Activated CD4-positive, CD25-positive, alpha-beta regulatory T cell treated with anti-CD3 and anti-CD28 coated beads, Interleukin-2, amount 50 U/mL, for 16 hours (primary cell): Measurements from ENCODE around the gene DYRK1B.
"Not testable (repeated sequence)": the region's sequence is repeated elsewhere in the genome, so short reads cannot be mapped to it uniquely, and the experiment has no call there.

Source experiments
- DNase-seq: peaks from one replicate; pipeline ENCODE4 v3.0.0-alpha.2; 2020; ENCODE audit warnings: low read depth, low spot score

Gene DYRK1B

DNA sequence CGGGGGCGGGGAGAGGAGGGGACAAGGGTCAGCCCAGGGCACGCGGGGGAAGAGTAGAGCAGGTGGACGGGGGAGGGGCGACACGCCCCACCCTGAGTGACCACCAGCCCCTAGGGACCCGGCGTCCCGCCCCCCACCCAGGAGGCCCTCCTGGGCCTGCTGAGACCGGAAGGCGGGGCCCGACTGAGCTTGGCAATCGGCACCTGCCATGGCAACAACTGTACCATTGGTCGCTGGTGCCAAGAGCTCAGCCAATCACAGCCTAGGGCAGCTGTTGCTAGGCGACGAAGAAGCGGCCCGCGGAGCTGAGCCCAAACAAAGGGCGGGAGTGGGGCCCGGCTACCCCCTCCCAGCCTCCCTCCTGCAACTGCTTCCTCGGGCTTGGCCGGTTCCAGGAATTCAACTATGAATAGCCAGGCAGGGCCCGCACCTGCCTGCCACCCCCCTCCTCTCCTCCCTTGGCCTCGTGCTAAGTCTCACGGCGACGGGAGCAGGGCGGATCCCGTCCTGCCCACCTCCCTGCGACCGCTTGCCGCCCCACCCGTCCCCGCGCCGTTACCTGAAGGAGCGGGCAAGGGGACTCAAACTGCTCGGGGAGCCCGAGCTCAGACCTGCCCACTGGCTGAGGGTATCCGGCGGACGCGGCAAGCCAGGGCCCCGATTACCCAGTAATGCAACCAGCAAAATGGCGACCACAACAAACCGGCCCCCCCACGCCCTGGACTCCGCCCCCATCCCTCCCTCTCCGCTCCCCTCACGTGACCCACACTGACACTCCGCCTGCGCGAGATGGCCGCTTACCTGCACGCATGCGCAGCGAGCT is at the start of gene DYRK1B:
DYRK1B (minus strand) TSS at position 699 of the 823 bp plus-strand sequence. CDS start 2,295 bp downstream, outside the sequence.
- DNase-seq, result peak; percentile 95

- DNase-seq, result not testable (repeated sequence)
Measured at GRCh38 chr19:39882645-39883044, 48.7 kb upstream of the DYRK1B start.

DNA sequence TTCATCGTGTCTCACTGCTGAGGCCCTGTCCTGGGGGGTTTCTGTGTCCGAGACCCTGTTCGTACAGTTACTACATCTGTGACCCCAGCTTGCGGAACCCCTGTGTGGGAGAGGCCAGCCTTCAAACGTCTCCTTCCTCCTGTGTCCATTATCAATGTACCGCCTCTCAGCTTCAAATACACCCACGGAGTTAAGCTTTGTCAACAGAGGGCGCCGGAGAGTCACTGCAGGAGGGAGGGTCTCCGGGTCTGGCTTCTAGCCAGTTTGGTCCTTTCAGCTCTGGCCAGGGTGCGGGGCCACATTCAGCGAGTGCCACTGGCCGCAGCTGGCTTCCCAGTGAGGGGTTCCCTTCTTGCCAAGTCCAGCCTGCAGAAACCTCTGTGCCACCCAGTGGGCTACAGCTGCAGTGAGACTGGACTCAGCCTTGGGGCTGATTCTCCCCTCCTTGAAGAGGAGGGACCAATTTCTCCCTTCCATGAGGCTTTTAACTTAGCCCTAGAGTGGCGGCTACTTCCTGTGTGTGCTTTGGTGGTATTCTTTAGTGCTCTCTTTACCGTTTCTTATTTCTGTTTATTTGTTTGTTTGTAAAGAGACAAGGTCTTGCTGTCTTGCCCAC is 47.6 kb upstream of the DYRK1B start:
- not testable (repeated sequence) for DNase-seq

GRCh38 chr19:39880241-39880640 is 46.3 kb upstream of the DYRK1B start:
- not testable (repeated sequence) for DNase-seq

- DNase-seq, result not testable (repeated sequence)
Measured at GRCh38 chr19:39879796-39880195, 45.8 kb upstream of the DYRK1B start.

DNA sequence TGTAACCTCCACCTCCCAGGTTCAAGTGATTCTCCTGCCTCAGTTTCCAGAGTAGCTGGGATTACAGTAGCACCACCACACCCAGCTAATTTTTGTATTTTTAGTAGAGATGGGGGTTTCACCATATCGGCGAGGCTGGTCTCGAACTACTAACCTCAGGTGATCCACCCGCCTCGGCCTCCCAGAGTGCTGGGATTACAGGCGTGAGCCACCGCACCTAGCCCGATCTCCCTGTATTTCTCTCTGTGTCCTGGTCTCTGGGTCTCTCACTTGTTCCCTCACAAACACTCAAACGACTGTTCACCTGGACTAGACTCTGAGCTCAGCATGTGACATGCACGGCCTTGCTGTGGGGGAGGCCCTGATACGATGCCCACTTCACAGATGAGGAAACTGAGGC is 44.9 kb upstream of the DYRK1B start:
- DNase-seq, result not testable (repeated sequence)

DNA sequence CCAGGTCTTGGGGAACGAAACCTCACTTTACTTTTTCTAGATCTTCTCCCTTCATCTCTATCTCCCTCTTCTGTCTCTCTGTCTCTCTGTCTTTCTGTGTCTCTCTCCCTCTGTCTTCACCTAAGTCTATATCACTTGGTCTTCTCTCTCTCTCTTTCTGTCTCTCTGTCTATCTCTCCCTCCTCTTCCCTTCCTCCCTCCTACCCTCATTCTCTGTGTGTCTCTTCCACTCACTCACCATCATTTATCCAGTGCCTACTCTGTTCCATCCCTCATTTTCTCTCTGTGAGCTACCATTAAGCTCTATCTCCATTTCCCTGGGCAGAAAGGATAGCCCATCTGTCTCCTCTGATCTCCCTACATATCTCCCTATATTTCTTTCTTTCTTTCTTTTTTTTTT is 44.4 kb upstream of the DYRK1B start:
- no peak for DNase-seq

DNA sequence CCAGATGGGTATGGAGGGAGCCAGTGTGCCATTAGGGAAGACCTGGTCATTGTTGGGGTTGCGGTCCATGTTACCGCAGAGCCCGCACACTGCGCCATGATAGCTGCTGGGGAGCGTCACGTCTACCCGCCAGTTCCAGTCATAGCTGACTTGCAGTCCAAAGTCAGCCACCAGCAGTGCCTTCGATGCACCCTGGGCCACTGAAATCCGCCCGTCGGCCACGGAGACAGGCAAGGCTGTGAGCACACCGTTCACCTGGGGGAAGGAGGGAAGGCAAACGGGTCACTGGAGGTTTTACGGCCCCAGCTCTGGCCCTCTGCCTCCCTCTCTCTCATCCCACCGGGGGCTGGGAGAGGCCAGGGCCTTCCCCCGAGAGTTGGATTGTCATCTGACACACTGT is 44.0 kb upstream of the DYRK1B start:
- DNase-seq, result not testable (repeated sequence)

DNA sequence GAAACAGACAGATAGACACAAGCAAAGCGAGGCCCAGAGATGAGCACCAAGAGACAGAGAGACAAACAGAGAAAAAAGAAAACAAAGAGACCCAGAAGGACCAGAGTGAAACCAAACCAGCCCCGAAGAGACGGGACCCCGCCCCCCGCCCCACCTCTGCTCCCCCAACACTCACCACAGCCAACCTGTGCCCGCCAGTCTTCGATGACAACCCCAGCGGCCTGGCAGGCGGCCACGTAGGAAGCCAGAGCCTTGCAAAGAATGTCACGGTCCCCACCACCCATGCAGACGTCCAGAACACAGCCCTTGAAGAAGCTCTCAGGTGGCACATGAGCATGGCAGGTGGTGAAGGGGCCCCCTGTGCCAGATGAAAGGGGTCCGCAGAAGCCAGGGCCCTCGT is 43.5 kb upstream of the DYRK1B start:
- DNase-seq, result not testable (repeated sequence)

- not testable (repeated sequence) for DNase-seq
Measured at GRCh38 chr19:39876486-39876885, 42.5 kb upstream of the DYRK1B start.

DNA sequence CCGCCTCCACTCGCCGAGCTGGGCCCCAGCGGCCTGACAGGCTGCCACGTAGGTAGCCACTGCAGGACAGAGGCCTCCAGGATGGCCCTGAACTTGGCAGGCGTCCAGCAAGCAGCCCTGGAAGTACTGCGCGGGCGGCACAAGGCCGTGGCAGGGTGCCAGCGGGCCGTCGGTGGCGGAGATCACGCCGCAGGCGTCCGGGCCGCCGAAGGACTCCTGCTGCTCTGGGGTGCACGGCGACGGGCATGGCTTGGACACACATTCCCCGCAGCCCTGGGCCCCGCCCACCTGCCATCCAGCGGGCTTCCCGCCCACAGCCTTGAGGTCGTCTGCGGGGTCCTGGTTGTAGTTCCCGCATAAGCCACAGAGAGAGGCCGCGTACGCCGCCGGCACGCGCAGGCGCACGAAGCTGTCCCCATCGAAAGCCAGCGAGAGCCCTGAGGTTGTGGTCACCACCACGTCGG is 41.5 kb upstream of the DYRK1B start:
- DNase-seq, result not testable (repeated sequence)

GRCh38 chr19:39874404-39874803 is 40.4 kb upstream of the DYRK1B start:
- DNase-seq, result no peak

- no peak for DNase-seq
Measured at GRCh38 chr19:39873385-39873784, 39.4 kb upstream of the DYRK1B start.

- DNase-seq, result no peak
Measured at GRCh38 chr19:39871886-39872866, 38.2 kb upstream of the DYRK1B start.

DNA sequence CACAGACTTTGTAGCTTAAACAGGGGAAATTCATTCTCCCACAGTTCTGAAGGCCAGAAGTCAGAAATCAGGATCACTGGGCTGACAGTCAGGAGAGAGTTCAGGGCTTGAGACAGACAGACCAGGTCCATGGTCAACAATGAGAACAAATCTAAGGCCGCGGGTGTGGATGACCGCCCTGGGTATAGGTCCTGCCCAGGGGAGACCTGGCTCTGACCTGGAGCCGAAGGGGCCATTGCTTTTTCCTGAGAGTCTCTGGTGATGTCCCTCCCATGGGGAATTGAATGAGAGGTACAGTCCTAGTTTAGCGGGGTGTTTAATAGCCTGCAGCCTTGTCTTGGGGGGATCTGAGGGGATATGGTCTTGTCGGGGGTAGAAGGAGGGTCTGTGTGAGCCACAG is 37.4 kb upstream of the DYRK1B start:
- no peak for DNase-seq

GRCh38 chr19:39870171-39870971 is 36.4 kb upstream of the DYRK1B start:
- DNase-seq, result no peak

GRCh38 chr19:39867952-39868351 is 34.0 kb upstream of the DYRK1B start:
- no peak for DNase-seq

- no peak for DNase-seq
Measured at GRCh38 chr19:39867133-39867532, 33.2 kb upstream of the DYRK1B start.

DNA sequence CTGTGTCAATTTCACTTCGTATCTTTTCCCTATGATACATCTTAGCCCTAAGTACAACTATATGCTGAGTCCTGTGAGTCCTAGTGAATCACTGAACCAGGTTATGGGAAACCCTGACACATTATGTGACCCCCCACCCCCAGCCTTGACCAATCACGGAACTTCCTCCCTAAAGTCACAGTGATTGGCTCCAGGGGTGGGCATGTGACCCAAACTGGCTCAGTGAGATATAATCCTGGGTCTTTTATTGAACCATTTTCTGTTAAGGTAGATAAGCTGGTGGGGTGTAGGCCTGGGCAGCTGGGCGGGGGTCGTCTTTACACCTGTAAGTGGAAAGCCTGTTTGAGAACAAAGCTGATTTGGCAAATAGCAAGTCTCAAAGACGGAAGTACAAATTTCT is 32.0 kb upstream of the DYRK1B start:
- DNase-seq, result no peak

DNA sequence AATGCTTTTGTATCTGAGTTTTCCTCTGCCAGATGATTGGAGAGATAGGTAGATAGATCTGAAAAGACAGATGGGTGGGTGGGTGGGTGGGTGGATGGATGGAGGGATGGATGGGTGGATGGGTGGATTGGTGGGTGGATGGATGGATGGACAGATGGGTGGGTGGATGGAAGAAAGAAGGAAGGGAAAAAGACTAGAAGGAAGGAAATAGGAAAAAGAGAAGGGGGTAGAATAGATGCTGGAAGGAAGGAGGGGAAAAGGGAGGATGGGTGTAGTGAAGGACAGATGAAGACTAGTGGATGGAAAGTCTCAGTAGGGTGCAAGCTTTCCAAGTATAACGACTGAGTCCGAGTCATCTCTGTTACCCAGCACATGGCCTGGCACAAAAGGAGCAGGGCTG is 31.2 kb upstream of the DYRK1B start:
- DNase-seq, result no peak

GRCh38 chr19:39864118-39864517 is 30.2 kb upstream of the DYRK1B start:
- DNase-seq, result no peak
